BLaER1 treated with 17β-estradiol and CSF1 and Interleukin-3, amounts not matched to agents 10 nM and 100 nM (cell line): ENCODE measurements around the gene HOXD3.

Source experiments
- H3K27ac ChIP-seq, 11 experiments: shearing (Covaris generic); formaldehyde crosslinking; 2 replicates each; pipeline ENCODE4 v1.8.1; 2022
- H3K27me3 ChIP-seq, 11 experiments: shearing (Covaris generic); formaldehyde crosslinking; 2 replicates each; pipeline ENCODE4 v1.8.1; 2022
- H3K36me3 ChIP-seq, 11 experiments: shearing (Covaris generic); formaldehyde crosslinking; 2 replicates each; pipeline ENCODE4 v1.8.1; 2022
- H3K4me1 ChIP-seq, 10 experiments: shearing (Covaris generic); formaldehyde crosslinking; 2 replicates each; pipeline ENCODE4 v1.8.1; 2022
- H3K4me2 ChIP-seq, 11 experiments: shearing (Covaris generic); formaldehyde crosslinking; 2 replicates each; pipeline ENCODE4 v1.8.1; 2022
- H3K4me3 ChIP-seq, 10 experiments: shearing (Covaris generic); formaldehyde crosslinking; 2 replicates each; pipeline ENCODE4 v1.8.1; 2022
- H3K9ac ChIP-seq, 11 experiments: shearing (Covaris generic); formaldehyde crosslinking; 2 replicates each; pipeline ENCODE4 v1.8.1; 2022
- H3K9me3 ChIP-seq, 11 experiments: shearing (Covaris generic); formaldehyde crosslinking; replicated peaks in 1 of 11; 2 replicates each; pipeline ENCODE4 v1.8.1; 2022
- H4K20me1 ChIP-seq, 11 experiments: shearing (Covaris generic); formaldehyde crosslinking; 2 replicates each; pipeline ENCODE4 v1.8.1; 2022
- Cebpa-rat ChIP-seq, 11 experiments: shearing (Covaris generic); IDR thresholded peaks; 2 replicates each; pipeline ENCODE4 v1.8.1; 2022

Gene HOXD3

DNA sequence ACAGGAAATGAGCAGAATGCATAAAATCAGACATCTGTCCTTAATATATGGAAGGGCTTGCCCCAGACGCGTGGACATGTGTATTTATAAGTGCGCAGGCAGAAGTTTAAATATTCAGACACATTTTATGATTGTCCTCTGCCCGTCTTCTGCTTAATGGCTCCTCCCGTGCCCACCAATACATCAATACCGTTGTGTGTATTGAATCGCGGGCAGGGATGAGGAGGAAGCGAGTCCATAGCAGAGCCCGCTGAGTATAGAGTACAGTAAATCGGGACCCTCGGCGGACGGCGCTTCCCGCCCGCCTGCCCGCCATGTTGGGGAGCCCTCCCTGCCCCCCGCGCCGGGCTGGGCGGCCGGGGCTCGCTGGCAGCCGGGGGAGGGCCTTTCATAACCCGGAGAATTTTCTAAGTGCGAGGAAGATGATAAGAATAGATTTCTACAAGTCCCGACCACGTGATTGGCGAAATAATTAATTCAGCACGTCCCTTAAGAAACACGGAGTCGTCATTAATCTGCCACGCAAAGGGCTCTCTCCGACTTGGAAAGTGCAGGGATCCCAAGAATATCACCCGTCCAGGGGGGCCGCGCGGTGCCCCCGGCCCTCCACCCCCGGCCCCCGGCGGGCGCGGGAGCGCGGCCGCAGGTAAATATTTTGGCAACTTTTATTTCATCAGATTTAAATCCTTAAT is at the start of gene HOXD3:
Gene HOXD3, plus strand, starts transcription at position 501 of the 692 bp plus-strand sequence. CDS start 11,808 bp downstream, outside the sequence.
- Histone ChIP-seq H3K36me3 (no peaks in the 10 kb centered on the region), H3K27me3 (peaks cover 76 to 100% (median 99%) of the 10 kb centered on the region in 11 experiments), H3K9ac (no peak within 1 kb of the TSS), H4K20me1 (no peaks in the 10 kb centered on the region), H3K4me3 (no peak within 1 kb of the TSS), H3K4me1 (no peaks in the 10 kb centered on the region), H3K27ac (no peak within 1 kb of the TSS), H3K9me3 (peaks cover 44 to 67% (median 60%) of the 10 kb centered on the region in 11 experiments), H3K4me2 (no peak within 1 kb of the TSS)
- no peak for TF ChIP-seq Cebpa-rat (IDR thresholded peaks at IDR 0.05)

GRCh38 chr2:176107731-176108181 is 49.4 kb upstream of the HOXD3 start:
- Histone ChIP-seq H3K36me3 (no peaks in the 10 kb centered on the region), H3K4me1 (no peaks in the 10 kb centered on the region), H3K27me3 (peaks cover 92 to 99% (median 97%) of the 10 kb centered on the region in 11 experiments), H3K9ac (no peak overlapping the region), H3K9me3 (peaks cover 53 to 71% (median 58%) of the 10 kb centered on the region in 11 experiments), H3K27ac (no peak overlapping the region), H3K4me3 (no peak overlapping the region), H3K4me2 (no peak overlapping the region), H4K20me1 (peaks cover 0 to 47% (median 18%) of the 10 kb centered on the region in 11 experiments; a peak in 16 of 22 replicates)
- TF ChIP-seq Cebpa-rat (IDR thresholded peaks at IDR 0.05) = no peak

DNA sequence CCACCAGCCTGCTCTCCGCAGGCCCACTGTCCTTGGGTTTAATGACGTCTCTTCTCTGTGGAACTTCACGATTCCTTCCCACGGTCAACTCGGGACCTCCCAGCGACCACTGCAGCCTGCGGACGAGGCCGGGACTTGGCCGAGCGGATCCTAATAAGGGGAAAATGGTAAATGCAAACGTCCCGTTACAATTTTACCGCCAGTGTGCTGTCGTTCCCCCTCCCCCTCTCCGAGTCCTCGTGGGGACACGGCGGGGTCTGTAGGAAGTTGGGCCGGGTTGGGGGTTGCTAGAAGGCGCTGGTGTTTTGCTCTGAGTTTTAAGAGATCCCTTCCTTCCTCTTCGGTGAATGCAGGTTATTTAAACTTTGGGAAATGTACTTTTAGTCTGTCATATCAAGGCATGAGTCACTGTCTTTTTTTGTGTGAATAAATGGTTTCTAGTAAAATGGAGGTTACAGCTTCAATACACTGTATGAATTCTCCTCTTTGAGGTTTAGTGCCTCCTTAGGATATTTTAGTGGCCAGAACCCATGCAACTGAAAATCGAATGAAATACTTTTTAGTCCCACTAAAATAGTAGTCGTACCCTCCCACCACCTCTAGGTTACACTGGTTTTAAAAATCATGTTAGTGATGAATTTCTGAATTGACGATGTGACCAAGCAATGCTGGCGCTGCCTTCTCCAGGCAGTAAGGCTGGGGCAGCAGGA is 47.8 kb upstream of the HOXD3 start:
- H3K27me3 ChIP-seq = peaks cover 92 to 99% (median 97%) of the 10 kb centered on the region in 11 experiments
- no peaks in the 10 kb centered on the region for H3K36me3 ChIP-seq

GRCh38 chr2:176109946-176110345 is 47.2 kb upstream of the HOXD3 start:
- Histone ChIP-seq H3K9me3 (peaks cover 41 to 70% (median 51%) of the 10 kb centered on the region in 11 experiments), H3K27ac (no peak overlapping the region), H3K4me3 (no peak overlapping the region), H3K4me2 (no peak overlapping the region), H3K4me1 (no peaks in the 10 kb centered on the region), H3K36me3 (no peaks in the 10 kb centered on the region), H3K27me3 (peaks cover 92 to 99% (median 97%) of the 10 kb centered on the region in 11 experiments), H3K9ac (no peak overlapping the region), H4K20me1 (peaks cover 0 to 53% (median 34%) of the 10 kb centered on the region in 11 experiments; a peak in 17 of 22 replicates)
- no peak for TF ChIP-seq Cebpa-rat (IDR thresholded peaks at IDR 0.05)

More for the DNA sequence above, 47.8 kb upstream of the HOXD3 start:
- H4K20me1 ChIP-seq = peaks cover 0 to 52% (median 28%) of the 10 kb centered on the region in 11 experiments; a peak in 17 of 22 replicates
- H3K4me1 ChIP-seq = no peaks in the 10 kb centered on the region
- no peak overlapping the region for H3K4me2 ChIP-seq
- H3K27ac ChIP-seq = no peak overlapping the region
- no peak overlapping the region for H3K9ac ChIP-seq
- peaks cover 47 to 70% (median 53%) of the 10 kb centered on the region in 11 experiments for H3K9me3 ChIP-seq
- no peak overlapping the region for H3K4me3 ChIP-seq
- no peak for TF ChIP-seq Cebpa-rat (IDR thresholded peaks at IDR 0.05)

DNA sequence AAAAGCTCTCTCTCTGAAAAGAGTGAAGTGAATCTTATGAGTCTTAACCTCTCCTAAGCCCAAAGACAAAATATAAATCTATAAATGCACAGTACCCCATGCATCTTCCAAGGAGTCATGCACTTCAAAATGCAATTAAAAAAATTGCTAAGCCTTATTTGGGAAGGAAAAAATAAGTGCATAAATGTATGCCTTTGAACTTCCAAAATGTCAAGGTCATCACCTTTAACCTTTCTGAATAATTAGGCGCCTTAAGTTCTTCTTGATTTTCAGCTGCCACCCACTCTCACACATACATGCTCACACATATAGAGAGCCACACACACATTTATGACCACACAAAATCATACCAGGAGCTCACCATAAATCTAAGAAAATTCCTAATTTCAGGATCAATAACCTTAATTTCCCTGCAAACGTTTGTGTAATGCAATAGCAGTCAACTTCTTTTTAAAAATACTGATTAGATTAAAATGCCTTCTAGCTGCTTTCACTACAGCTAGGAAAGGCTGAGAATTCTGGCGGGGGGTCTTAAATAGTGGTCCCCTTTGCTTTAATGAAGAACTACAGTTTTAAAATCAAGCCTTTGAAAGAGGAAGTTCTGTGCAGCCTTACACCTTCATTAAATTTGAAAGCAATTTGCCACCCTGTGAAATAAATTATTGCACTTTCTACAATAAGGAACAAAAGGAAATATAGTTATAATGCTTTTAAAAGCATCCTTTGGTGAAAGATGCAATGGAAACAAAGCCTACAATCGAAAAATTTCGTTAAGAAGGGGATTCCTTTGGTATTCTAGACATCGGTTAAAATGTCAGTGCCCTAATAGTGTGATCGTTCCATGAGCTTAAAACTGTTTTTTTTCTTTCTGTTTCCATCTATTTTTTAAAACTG is 46.4 kb upstream of the HOXD3 start:
- no peak for TF ChIP-seq Cebpa-rat (IDR thresholded peaks at IDR 0.05)
- no peaks in the 10 kb centered on the region for H3K4me1 ChIP-seq
- H3K4me3 ChIP-seq = no peak overlapping the region
- H3K4me2 ChIP-seq = no peak overlapping the region
- H3K27me3 ChIP-seq = peaks cover 92 to 99% (median 97%) of the 10 kb centered on the region in 11 experiments
- peaks cover 34 to 66% (median 48%) of the 10 kb centered on the region in 11 experiments for H3K9me3 ChIP-seq
- H3K36me3 ChIP-seq = no peaks in the 10 kb centered on the region
- peaks cover 0 to 56% (median 34%) of the 10 kb centered on the region in 11 experiments; a peak in 17 of 22 replicates for H4K20me1 ChIP-seq
- no peak overlapping the region for H3K27ac ChIP-seq
- no peak overlapping the region for H3K9ac ChIP-seq

DNA sequence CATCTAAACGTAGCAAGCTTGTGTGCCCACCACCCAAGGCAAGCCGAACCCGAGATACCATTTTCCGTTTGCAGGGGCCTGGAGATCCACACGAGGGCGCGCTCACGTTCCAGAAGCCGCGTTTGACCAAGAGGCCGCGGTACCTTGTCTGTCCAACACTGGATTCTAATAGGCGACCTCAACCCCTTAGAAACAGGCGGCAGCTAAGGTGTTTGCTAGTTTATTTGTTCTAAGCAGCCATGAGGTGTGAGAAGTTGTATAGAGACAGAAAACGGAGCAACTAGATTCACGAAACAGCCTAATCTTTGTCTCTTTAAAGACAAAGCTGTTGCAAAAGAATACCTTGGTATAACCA is 45.8 kb upstream of the HOXD3 start:
- Histone ChIP-seq H3K9ac (no peak overlapping the region), H3K4me1 (no peaks in the 10 kb centered on the region), H4K20me1 (peaks cover 0 to 62% (median 33%) of the 10 kb centered on the region in 11 experiments; a peak in 17 of 22 replicates), H3K4me2 (no peak overlapping the region), H3K36me3 (no peaks in the 10 kb centered on the region), H3K27ac (no peak overlapping the region), H3K27me3 (peaks cover 92 to 99% (median 97%) of the 10 kb centered on the region in 11 experiments), H3K9me3 (peaks cover 34 to 66% (median 48%) of the 10 kb centered on the region in 11 experiments), H3K4me3 (no peak overlapping the region)
- no peak for TF ChIP-seq Cebpa-rat (IDR thresholded peaks at IDR 0.05)

- Histone ChIP-seq H4K20me1 (peaks cover 0 to 69% (median 33%) of the 10 kb centered on the region in 11 experiments; a peak in 17 of 22 replicates), H3K9me3 (peaks cover 34 to 66% (median 48%) of the 10 kb centered on the region in 11 experiments), H3K36me3 (no peaks in the 10 kb centered on the region), H3K4me3 (no peak overlapping the region), H3K4me1 (no peaks in the 10 kb centered on the region), H3K27me3 (peaks cover 92 to 99% (median 97%) of the 10 kb centered on the region in 11 experiments), H3K9ac (no peak overlapping the region), H3K27ac (no peak overlapping the region), H3K4me2 (no peak overlapping the region)
- no peak for TF ChIP-seq Cebpa-rat (IDR thresholded peaks at IDR 0.05)
Measured at GRCh38 chr2:176111846-176112374, 45.2 kb upstream of the HOXD3 start.
